Naive thymus-derived CD4-positive, alpha-beta T cell (primary cell): ENCODE data around the gene SCGN. TPM values are rescaled to one million over a fixed set of nuclear protein-coding genes. Genes with fewer than 3 reads are reported as not detected.

Source experiments
- ATAC-seq: fragments of 150-1000 bp; cut with Tn5 transposase; 2 replicates; pipeline ENCODE4 v1.10.0; 2021; ENCODE audit warnings: mild to moderate bottlenecking, moderate library complexity
- CTCF ChIA-PET: fragments of 350-600 bp; sonication (Branson Sonifier 250); formaldehyde crosslinking; loops from one replicate; lab custom pipeline; 2021; ENCODE audit warnings: antibody characterized with exemption; lab: Charles Lee
- POLR2A ChIA-PET: fragments of 350-600 bp; sonication (Branson Sonifier 250); formaldehyde crosslinking; loops from one replicate; lab custom pipeline; 2021; ENCODE audit warnings: antibody characterized with exemption, inconsistent platforms; lab: Charles Lee
- DNase-seq, 9 donors: peaks; one replicate each; pipeline versions ENCODE4 v3.0.0 to v3.0.0-alpha.2; 2020 to 2022; ENCODE audit warnings: mixed read lengths in 1 of 9
- H3K27ac ChIP-seq: one replicate; pipeline ENCODE4 v1.7.0; 2013; ENCODE audit warnings: mild to moderate bottlenecking, low read depth, low read length, moderate library complexity
- H3K27me3 ChIP-seq, 2 donors: one replicate each; pipeline ENCODE4 v1.7.0; 2013; ENCODE audit warnings: low read length in 2 of 2, mild to moderate bottlenecking in 2 of 2, moderate library complexity in 2 of 2; ENCODE audit not compliant: control insufficient read depth in 2 of 2, insufficient read depth in 2 of 2
- H3K36me3 ChIP-seq, 3 experiments: 1 replicate in 2 of 3; 2 replicates in 1 of 3; pipeline ENCODE4 v1.7.0; 2013; ENCODE audit warnings: low read length in 3 of 3, mild to moderate bottlenecking in 3 of 3, moderate library complexity in 1 of 3; ENCODE audit not compliant: insufficient read depth in 3 of 3, control insufficient read depth in 2 of 3
- H3K4me1 ChIP-seq, 2 donors: one replicate each; pipeline ENCODE4 v1.7.0; 2013; ENCODE audit warnings: low read length in 2 of 2, mild to moderate bottlenecking in 2 of 2, moderate library complexity in 1 of 2; ENCODE audit not compliant: control insufficient read depth in 2 of 2, insufficient read depth in 2 of 2
- H3K4me3 ChIP-seq: 2 replicates; pipeline ENCODE4 v1.7.0; 2013; ENCODE audit warnings: mild to moderate bottlenecking, low read length
- H3K9me3 ChIP-seq, 3 experiments: 1 replicate in 2 of 3; 2 replicates in 1 of 3; pipeline ENCODE4 v1.7.0; 2013; ENCODE audit warnings: low read length in 3 of 3; ENCODE audit not compliant: control insufficient read depth in 2 of 3
- H3K27ac Mint-ChIP-seq, 9 donors: one replicate each; pipeline ENCODE4 v1.8.0; 2020 to 2022; ENCODE audit warnings: mixed read lengths in 9 of 9, mild to moderate bottlenecking in 8 of 9, moderate library complexity in 5 of 9, inconsistent platforms in 2 of 9
- H3K27me3 Mint-ChIP-seq, 5 donors: one replicate each; pipeline ENCODE4 v1.8.0; 2021 to 2022; ENCODE audit warnings: mixed read lengths in 5 of 5, mild to moderate bottlenecking in 1 of 5
- H3K36me3 Mint-ChIP-seq, 5 donors: one replicate each; pipeline ENCODE4 v1.8.0; 2020 to 2022; ENCODE audit warnings: mixed read lengths in 5 of 5, mild to moderate bottlenecking in 3 of 5, inconsistent platforms in 1 of 5
- H3K4me1 Mint-ChIP-seq, 7 donors: one replicate each; pipeline ENCODE4 v1.8.0; 2020 to 2022; ENCODE audit warnings: mixed read lengths in 7 of 7, mild to moderate bottlenecking in 3 of 7, inconsistent platforms in 1 of 7
- H3K4me3 Mint-ChIP-seq, 10 donors: one replicate each; pipeline ENCODE4 v1.8.0; 2020 to 2022; ENCODE audit warnings: mild to moderate bottlenecking in 10 of 10, mixed read lengths in 10 of 10, moderate library complexity in 6 of 10, inconsistent platforms in 2 of 10
- H3K9me3 Mint-ChIP-seq, 11 donors: one replicate each; pipeline ENCODE4 v1.8.0; 2020 to 2022; ENCODE audit warnings: mixed read lengths in 11 of 11, mild to moderate bottlenecking in 4 of 11, inconsistent platforms in 1 of 11, moderate library complexity in 1 of 11
- intact Hi-C, 2 donors: fragments of 100-400 bp; cut with micrococcal nuclease; formaldehyde crosslinking; loops; one replicate each; pipeline ENCODE4 v1.15.1; 2023
- polyA plus RNA-seq, 2 donors: library from polyadenylated mRNA; unstranded; fragments of 300-500 nt; fragmentation: Illumina TruSeq; gene quantifications; one replicate each; pipeline ENCODE4 v1.2.3, GENCODE V29; 2021
- total RNA-seq, 6 experiments: library from RNA in 5 of 6; stranded (reverse) in 5 of 6; gene quantifications; 1 replicate in 5 of 6; 2 replicates in 1 of 6; pipeline ENCODE4 v1.2.3 and lab custom pipeline; 2021 to 2026

SCGN gene
- total and polyA plus RNA-seq, 7 experiments from 2014 or later, result not detected

- CTCF ChIA-PET, result no interaction called here
Observed at GRCh38 chr6:25749837-25750236, 97.8 kb downstream of the SCGN start.

GRCh38 chr6:25750906-25751305, 98.9 kb downstream of the SCGN start:
- Histone ChIP-seq H3K9me3 (no peaks in the 10 kb centered on the region), H3K4me3 (no peak overlapping the region), H3K36me3 (no peaks in the 10 kb centered on the region), H3K27me3 (no peaks in the 10 kb centered on the region), H3K27ac (no peak overlapping the region), H3K4me1 (no peaks in the 10 kb centered on the region)
- CTCF ChIA-PET, result no interaction called here
- Mint-ChIP-seq H3K27me3 (peaks cover 0 to 17% (median 5%) of the 10 kb centered on the region in 5 donors), H3K4me3 (no peak overlapping the region), H3K4me1 (no peaks in the 10 kb centered on the region), H3K36me3 (no peaks in the 10 kb centered on the region), H3K27ac (no peak overlapping the region), H3K9me3 (peaks cover 0 to 2% (median 0%) of the 10 kb centered on the region in 11 donors)
- DNase-seq, result no peak
- POLR2A ChIA-PET, result no interaction called here
- no peak for ATAC-seq
- intact Hi-C loops, result no loop called here

More at GRCh38 chr6:25749837-25750236, 97.8 kb downstream of the SCGN start:
- intact Hi-C loops, result no loop called here
- POLR2A ChIA-PET, result interaction anchor here (0.7 kb wide), 1 partner anchor 500 kb away, joined by 4 read pairs; a partner anchor contains a TSS
- Histone ChIP-seq H3K4me1 (no peaks in the 10 kb centered on the region), H3K27ac (no peak overlapping the region), H3K9me3 (no peaks in the 10 kb centered on the region), H3K27me3 (no peaks in the 10 kb centered on the region), H3K36me3 (no peaks in the 10 kb centered on the region), H3K4me3 (no peak overlapping the region)
- Mint-ChIP-seq H3K4me3 (no peak overlapping the region), H3K27ac (no peak overlapping the region), H3K4me1 (no peaks in the 10 kb centered on the region), H3K27me3 (peaks cover 0 to 15% (median 5%) of the 10 kb centered on the region in 5 donors), H3K36me3 (no peaks in the 10 kb centered on the region), H3K9me3 (peaks cover 0 to 2% (median 0%) of the 10 kb centered on the region in 11 donors)
- DNase-seq (no peak), ATAC-seq (peak; percentile 65)

Other genes with a start within 250 kb of the SCGN start
- gene SLC17A4, start 102.5 kb downstream of the SCGN start, total RNA-seq, result not detected
- not detected for gene SLC17A4, start 102.5 kb downstream of the SCGN start, polyA plus RNA-seq
- not detected for gene SLC17A1, start 179.8 kb downstream of the SCGN start, total RNA-seq
- not detected for gene SLC17A1, start 179.8 kb downstream of the SCGN start, polyA plus RNA-seq
- under 1 TPM in 1 of 5 experiments, not detected in 4; 0.36 TPM for gene SLC17A3, start 222.0 kb downstream of the SCGN start, total RNA-seq
- not detected for gene SLC17A3, start 222.0 kb downstream of the SCGN start, polyA plus RNA-seq